ENCODE data around the gene TNS3. TPM values are rescaled to one million over a fixed set of nuclear protein-coding genes. Genes with fewer than 3 reads are reported as not detected.

TNS3 gene
- total and polyA plus RNA-seq, 2 of the 13 experiments (the other 11 are each of a cell fraction or from before 2014, with no cell fraction given), result 52.9 to 55.7 TPM

- no peak for TF ChIP-seq ZBTB10 (CRISPR knock-in tag; IDR thresholded peaks at IDR 0.05; ENCODE audit: borderline replicate concordance)
- TF ChIP-seq RNF2 (conservative IDR thresholded peaks at IDR 0.05; ENCODE audit: low read depth), result no peak
- TF ChIP-seq ZNF350 (CRISPR knock-in tag; IDR thresholded peaks at IDR 0.05; ENCODE audit: borderline replicate concordance, low read depth), result peak; percentile 69; the same call in 1 of the 2 replicates
- no peak for TF ChIP-seq ZNF276 (CRISPR knock-in tag; IDR thresholded peaks at IDR 0.05; ENCODE audit: low read depth)
- peak; percentile 49 for TF ChIP-seq SKI (IDR thresholded peaks at IDR 0.05; ENCODE audit: partially characterized antibody)
- TF ChIP-seq PAXIP1 (CRISPR knock-in tag; conservative IDR thresholded peaks at IDR 0.05), result peak; percentile 87
- 0 out of 2 replicates have a peak, but pooled peaks have one; percentile 35 for TF ChIP-seq ZNF460 (CRISPR knock-in tag; IDR thresholded peaks at IDR 0.05; ENCODE audit: borderline replicate concordance)
- no peak; the same call in 1 of the 2 replicates for TF ChIP-seq ZBTB4 (CRISPR knock-in tag; IDR thresholded peaks at IDR 0.05; ENCODE audit: borderline replicate concordance)
- peak; percentile 89 for TF ChIP-seq PHF21A (CRISPR knock-in tag; IDR thresholded peaks at IDR 0.05)
- TF ChIP-seq ZNF275 (CRISPR knock-in tag; IDR thresholded peaks at IDR 0.05; ENCODE audit: borderline replicate concordance), result 0 out of 2 replicates have a peak, but pooled peaks have one; percentile 37
- TF ChIP-seq PPARG (CRISPR knock-in tag; conservative IDR thresholded peaks at IDR 0.05), result 0 out of 2 replicates have a peak, but pooled peaks have one; percentile 28
- TF ChIP-seq ISX (CRISPR knock-in tag; conservative IDR thresholded peaks at IDR 0.05), result no peak
- TF ChIP-seq ZNF430 (CRISPR knock-in tag; IDR thresholded peaks at IDR 0.05), result no peak
- TF ChIP-seq ZNF674 (CRISPR knock-in tag; IDR thresholded peaks at IDR 0.05; ENCODE audit: low read depth), result no peak
- TF ChIP-seq ARNTL (CRISPR knock-in tag; IDR thresholded peaks at IDR 0.05), result peak; percentile 97
- peak; percentile 67 for TF ChIP-seq HNF4A (CRISPR knock-in tag; IDR thresholded peaks at IDR 0.05)
- no peak for TF ChIP-seq ZNF678 (CRISPR knock-in tag; IDR thresholded peaks at IDR 0.05)
Measured at GRCh38 chr7:47500103-47500563, 81.8 kb downstream of the TNS3 start (continued).

Data from HepG2 (cell line).